ENCODE measurements around the gene SLC1A1. TPM values are rescaled to one million over a fixed set of nuclear protein-coding genes. Genes with fewer than 3 reads are reported as not detected.

SLC1A1 gene
- total and polyA plus RNA-seq, 2 experiments from 2014 or later: 3.7 to 8.2 TPM

DNA sequence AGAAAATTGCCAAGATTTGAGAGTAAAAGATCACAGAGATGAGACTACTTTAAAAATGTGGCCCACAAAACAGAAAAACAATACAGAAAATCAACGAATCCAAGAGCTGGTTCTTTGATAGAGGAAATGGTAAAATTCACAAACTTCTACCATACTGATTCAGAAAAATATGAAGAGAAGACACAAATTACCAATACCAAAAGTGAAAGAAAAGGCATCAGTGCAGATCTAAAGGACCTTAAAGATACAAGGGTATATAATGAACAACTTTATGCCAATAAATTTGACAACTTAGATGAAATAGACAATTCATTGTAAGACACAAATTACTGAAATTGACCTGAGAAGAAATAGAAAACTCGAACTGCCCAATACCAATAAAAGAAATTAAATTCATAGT lies 24.4 kb upstream of the SLC1A1 start (continued):
- TF ChIP-seq, protein P1, sequence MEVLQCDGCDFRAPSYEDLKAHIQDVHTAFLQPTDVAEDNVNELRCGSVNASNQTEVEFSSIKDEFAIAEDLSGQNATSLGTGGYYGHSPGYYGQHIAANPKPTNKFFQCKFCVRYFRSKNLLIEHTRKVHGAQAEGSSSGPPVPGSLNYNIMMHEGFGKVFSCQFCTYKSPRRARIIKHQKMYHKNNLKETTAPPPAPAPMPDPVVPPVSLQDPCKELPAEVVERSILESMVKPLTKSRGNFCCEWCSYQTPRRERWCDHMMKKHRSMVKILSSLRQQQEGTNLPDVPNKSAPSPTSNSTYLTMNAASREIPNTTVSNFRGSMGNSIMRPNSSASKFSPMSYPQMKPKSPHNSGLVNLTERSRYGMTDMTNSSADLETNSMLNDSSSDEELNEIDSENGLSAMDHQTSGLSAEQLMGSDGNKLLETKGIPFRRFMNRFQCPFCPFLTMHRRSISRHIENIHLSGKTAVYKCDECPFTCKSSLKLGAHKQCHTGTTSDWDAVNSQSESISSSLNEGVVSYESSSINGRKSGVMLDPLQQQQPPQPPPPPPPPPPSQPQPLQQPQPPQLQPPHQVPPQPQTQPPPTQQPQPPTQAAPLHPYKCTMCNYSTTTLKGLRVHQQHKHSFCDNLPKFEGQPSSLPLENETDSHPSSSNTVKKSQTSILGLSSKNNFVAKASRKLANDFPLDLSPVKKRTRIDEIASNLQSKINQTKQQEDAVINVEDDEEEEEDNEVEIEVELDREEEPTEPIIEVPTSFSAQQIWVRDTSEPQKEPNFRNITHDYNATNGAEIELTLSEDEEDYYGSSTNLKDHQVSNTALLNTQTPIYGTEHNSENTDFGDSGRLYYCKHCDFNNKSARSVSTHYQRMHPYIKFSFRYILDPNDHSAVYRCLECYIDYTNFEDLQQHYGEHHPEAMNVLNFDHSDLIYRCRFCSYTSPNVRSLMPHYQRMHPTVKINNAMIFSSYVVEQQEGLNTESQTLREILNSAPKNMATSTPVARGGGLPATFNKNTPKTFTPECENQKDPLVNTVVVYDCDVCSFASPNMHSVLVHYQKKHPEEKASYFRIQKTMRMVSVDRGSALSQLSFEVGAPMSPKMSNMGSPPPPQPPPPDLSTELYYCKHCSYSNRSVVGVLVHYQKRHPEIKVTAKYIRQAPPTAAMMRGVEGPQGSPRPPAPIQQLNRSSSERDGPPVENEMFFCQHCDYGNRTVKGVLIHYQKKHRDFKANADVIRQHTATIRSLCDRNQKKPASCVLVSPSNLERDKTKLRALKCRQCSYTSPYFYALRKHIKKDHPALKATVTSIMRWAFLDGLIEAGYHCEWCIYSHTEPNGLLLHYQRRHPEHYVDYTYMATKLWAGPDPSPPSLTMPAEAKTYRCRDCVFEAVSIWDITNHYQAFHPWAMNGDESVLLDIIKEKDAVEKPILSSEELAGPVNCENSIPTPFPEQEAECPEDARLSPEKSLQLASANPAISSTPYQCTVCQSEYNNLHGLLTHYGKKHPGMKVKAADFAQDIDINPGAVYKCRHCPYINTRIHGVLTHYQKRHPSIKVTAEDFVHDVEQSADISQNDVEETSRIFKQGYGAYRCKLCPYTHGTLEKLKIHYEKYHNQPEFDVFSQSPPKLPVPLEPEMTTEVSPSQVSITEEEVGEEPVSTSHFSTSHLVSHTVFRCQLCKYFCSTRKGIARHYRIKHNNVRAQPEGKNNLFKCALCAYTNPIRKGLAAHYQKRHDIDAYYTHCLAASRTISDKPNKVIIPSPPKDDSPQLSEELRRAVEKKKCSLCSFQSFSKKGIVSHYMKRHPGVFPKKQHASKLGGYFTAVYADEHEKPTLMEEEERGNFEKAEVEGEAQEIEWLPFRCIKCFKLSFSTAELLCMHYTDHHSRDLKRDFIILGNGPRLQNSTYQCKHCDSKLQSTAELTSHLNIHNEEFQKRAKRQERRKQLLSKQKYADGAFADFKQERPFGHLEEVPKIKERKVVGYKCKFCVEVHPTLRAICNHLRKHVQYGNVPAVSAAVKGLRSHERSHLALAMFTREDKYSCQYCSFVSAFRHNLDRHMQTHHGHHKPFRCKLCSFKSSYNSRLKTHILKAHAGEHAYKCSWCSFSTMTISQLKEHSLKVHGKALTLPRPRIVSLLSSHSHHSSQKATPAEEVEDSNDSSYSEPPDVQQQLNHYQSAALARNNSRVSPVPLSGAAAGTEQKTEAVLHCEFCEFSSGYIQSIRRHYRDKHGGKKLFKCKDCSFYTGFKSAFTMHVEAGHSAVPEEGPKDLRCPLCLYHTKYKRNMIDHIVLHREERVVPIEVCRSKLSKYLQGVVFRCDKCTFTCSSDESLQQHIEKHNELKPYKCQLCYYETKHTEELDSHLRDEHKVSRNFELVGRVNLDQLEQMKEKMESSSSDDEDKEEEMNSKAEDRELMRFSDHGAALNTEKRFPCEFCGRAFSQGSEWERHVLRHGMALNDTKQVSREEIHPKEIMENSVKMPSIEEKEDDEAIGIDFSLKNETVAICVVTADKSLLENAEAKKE (CRISPR knock-in tag; IDR thresholded peaks at IDR 0.05): no peak
- TF ChIP-seq STAT1 (IDR thresholded peaks at IDR 0.05; ENCODE audit: unreplicated experiment) (no peak), EZH2phosphoT487 (IDR thresholded peaks at IDR 0.05; ENCODE audit: unreplicated experiment) (no peak), POLR2AphosphoS5 (IDR thresholded peaks at IDR 0.05; ENCODE audit: low read depth) (no peak), ZNF114 (CRISPR knock-in tag; IDR thresholded peaks at IDR 0.05) (no peak), EZH2 (IDR thresholded peaks at IDR 0.05; ENCODE audit: low read depth, unreplicated experiment) (no peak)

DNA sequence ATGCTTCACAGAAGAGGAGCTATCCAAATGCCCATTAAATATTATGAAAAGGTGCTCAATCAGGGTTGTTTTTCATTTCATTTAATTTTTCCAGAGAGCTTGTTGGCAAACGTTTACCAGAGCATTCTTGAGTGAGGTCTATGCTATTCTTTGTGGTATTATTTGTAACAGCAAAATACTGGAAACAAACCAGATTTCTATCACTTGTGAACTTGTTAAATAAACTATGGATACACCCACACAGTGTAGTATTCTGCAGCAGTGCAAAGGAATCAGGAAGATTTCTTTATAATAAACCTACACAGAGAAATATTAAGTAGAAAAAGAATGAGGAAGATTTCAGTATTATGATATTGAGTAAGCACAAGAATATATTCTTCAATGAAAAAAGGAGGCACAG lies 15.0 kb upstream of the SLC1A1 start:
- no peaks in the 10 kb centered on the region for H3K36me3 ChIP-seq (ENCODE audit: insufficient read depth)
- H4K20me1 ChIP-seq (replicated peaks; ENCODE audit: insufficient read depth): no peaks in the 10 kb centered on the region
- H3K27ac ChIP-seq (ENCODE audit: low read depth): no peak overlapping the region
- H3K4me3 ChIP-seq: no peak overlapping the region
- H3K9me2 ChIP-seq (ENCODE audit: insufficient read depth): no peaks in the 10 kb centered on the region
- peaks cover 1% of the 10 kb centered on the region for H3K27me3 Mint-ChIP-seq (ENCODE audit: insufficient read depth, low read depth, poor library complexity)
- no peaks in the 10 kb centered on the region for H3K4me1 ChIP-seq (ENCODE audit: insufficient read depth)
- H3K79me2 ChIP-seq (replicated peaks; ENCODE audit: insufficient read depth): no peaks in the 10 kb centered on the region
- ATAC-seq (no peak), DNase-seq (ENCODE audit: low spot score) (no peak)
- TF ChIP-seq EZH2 (IDR thresholded peaks at IDR 0.05; ENCODE audit: low read depth, unreplicated experiment) (no peak), CREB1 (CRISPR knock-in tag; IDR thresholded peaks at IDR 0.05; ENCODE audit: low read depth) (no peak), STAT1 (IDR thresholded peaks at IDR 0.05; ENCODE audit: unreplicated experiment) (no peak), POLR2AphosphoS5 (IDR thresholded peaks at IDR 0.05; ENCODE audit: low read depth) (no peak), EZH2phosphoT487 (IDR thresholded peaks at IDR 0.05; ENCODE audit: unreplicated experiment) (no peak), ZNF331 (CRISPR knock-in tag; IDR thresholded peaks at IDR 0.05; ENCODE audit: low read depth) (no peak)
- no peak overlapping the region for H3K4me3 Mint-ChIP-seq
- H3K4me2 ChIP-seq: no peak overlapping the region
- H3K27me3 ChIP-seq (ENCODE audit: insufficient read depth): no peaks in the 10 kb centered on the region
- peaks cover 10% of the 10 kb centered on the region for H3K9me3 Mint-ChIP-seq
- no peaks in the 10 kb centered on the region for H3K4me1 Mint-ChIP-seq
- no peak overlapping the region for H3K27ac Mint-ChIP-seq
- H2AFZ ChIP-seq: no peak overlapping the region
- no peaks in the 10 kb centered on the region for H3F3A ChIP-seq (replicated peaks; ENCODE audit: low read depth)
- peaks cover 2% of the 10 kb centered on the region; the same call in 1 of the 3 replicates for H3K36me3 Mint-ChIP-seq (ENCODE audit: low read depth)
